ENCODE data around the gene CXorf65.
A peak's percentile ranks its signal among the peaks of the same experiment; 100 is the strongest.

Gene CXorf65

GRCh38 chrX:71144651-71145050 lies 38.1 kb upstream of the CXorf65 start, which contains the start of gene NLGN3:
Gene NLGN3 (plus strand): TSS chrX:71144841. CDS start chrX:71147750, 2,909 bp downstream.
- TF ChIP-seq CTCF (IDR thresholded peaks at IDR 0.05), result no peak
- peak; percentile 42 for DNase-seq

GRCh38 chrX:71143508-71143907 lies 37.0 kb upstream of the CXorf65 start:
- DNase-seq, result no peak
- Mint-ChIP-seq H3K4me3 (no peak overlapping the region), H3K27me3 (ENCODE audit: low read depth, poor library complexity) (peaks cover 2% of the 10 kb centered on the region), H3K36me3 (ENCODE audit: low read depth) (peaks cover 11% of the 10 kb centered on the region), H3K27ac (no peak overlapping the region), H3K4me1 (peaks cover 32% of the 10 kb centered on the region), H3K9me3 (peaks cover 38% of the 10 kb centered on the region)
- TF ChIP-seq CTCF (IDR thresholded peaks at IDR 0.05), result no peak

More at GRCh38 chrX:71144651-71145050, 38.1 kb upstream of the CXorf65 start, which contains the start of gene NLGN3:
- Mint-ChIP-seq H3K27ac (no peak within 1 kb of the TSS), H3K36me3 (ENCODE audit: low read depth) (no peaks in the 10 kb centered on the region), H3K27me3 (ENCODE audit: low read depth, poor library complexity) (no peaks in the 10 kb centered on the region), H3K9me3 (peaks cover 36% of the 10 kb centered on the region), H3K4me3 (peak within 1 kb of the TSS; percentile 78), H3K4me1 (peaks cover 39% of the 10 kb centered on the region)

GRCh38 chrX:71140440-71140839 lies 33.9 kb upstream of the CXorf65 start:
- no peak for TF ChIP-seq CTCF (IDR thresholded peaks at IDR 0.05)
- Mint-ChIP-seq H3K4me1 (peaks cover 10% of the 10 kb centered on the region), H3K27ac (no peak overlapping the region), H3K4me3 (no peak overlapping the region), H3K36me3 (ENCODE audit: low read depth) (peaks cover 36% of the 10 kb centered on the region), H3K9me3 (peaks cover 46% of the 10 kb centered on the region), H3K27me3 (ENCODE audit: low read depth, poor library complexity) (peaks cover 2% of the 10 kb centered on the region)
- no peak for DNase-seq

- H3K27me3 Mint-ChIP-seq (ENCODE audit: low read depth, poor library complexity), result no peaks in the 10 kb centered on the region
- H3K4me3 Mint-ChIP-seq, result no peak overlapping the region
- peaks cover 77% of the 10 kb centered on the region for H3K9me3 Mint-ChIP-seq
- H3K36me3 Mint-ChIP-seq (ENCODE audit: low read depth), result peaks cover 64% of the 10 kb centered on the region
- peaks cover 11% of the 10 kb centered on the region for H3K4me1 Mint-ChIP-seq
- DNase-seq, result no peak
- TF ChIP-seq CTCF (IDR thresholded peaks at IDR 0.05), result no peak
- H3K27ac Mint-ChIP-seq, result no peak overlapping the region
Observed at GRCh38 chrX:71131510-71131909, 25.0 kb upstream of the CXorf65 start.

GRCh38 chrX:71128915-71129765 lies 22.6 kb upstream of the CXorf65 start:
- Mint-ChIP-seq H3K9me3 (peaks cover 69% of the 10 kb centered on the region), H3K4me3 (no peak overlapping the region), H3K36me3 (ENCODE audit: low read depth) (peaks cover 62% of the 10 kb centered on the region), H3K27ac (peak overlapping the region; percentile 57), H3K4me1 (peaks cover 18% of the 10 kb centered on the region), H3K27me3 (ENCODE audit: low read depth, poor library complexity) (peaks cover 3% of the 10 kb centered on the region)
- DNase-seq, result peak; percentile 71
- peak; percentile 58 for TF ChIP-seq CTCF (IDR thresholded peaks at IDR 0.05)
